WTC11 (cell line): ENCODE measurements around the gene TRIM69. TPM values are rescaled to one million over a fixed set of nuclear protein-coding genes. Genes with fewer than 3 reads are reported as not detected.

Experiments
- ATAC-seq: fragments of 200-7000 bp; cut with Tn5 transposase; 2 replicates; pipeline ENCODE4 v1.10.0; 2021; ENCODE audit warnings: mild to moderate bottlenecking, moderate library complexity
- CTCF ChIA-PET: fragments of 300-600 bp; sonication (Branson Sonifier 250); formaldehyde crosslinking; loops from one replicate; lab custom pipeline; 2021; ENCODE audit warnings: antibody characterized with exemption; lab: Charles Lee
- POLR2A ChIA-PET: fragments of 350-600 bp; sonication (Branson Sonifier 250); formaldehyde crosslinking; loops from one replicate; lab custom pipeline; 2021; ENCODE audit warnings: antibody characterized with exemption; lab: Charles Lee
- DNase-seq: peaks from one replicate; pipeline ENCODE4 v3.0.0; 2021; ENCODE audit warnings: low spot score
- H3K27ac Mint-ChIP-seq: 2 replicates; pipeline ENCODE4 v1.8.0; 2021; ENCODE audit warnings: mixed read lengths
- H3K27me3 Mint-ChIP-seq: 2 replicates; pipeline ENCODE4 v1.8.0; 2021; ENCODE audit warnings: low read depth, mild to moderate bottlenecking, moderate library complexity, mixed read lengths
- H3K36me3 Mint-ChIP-seq: 2 replicates; pipeline ENCODE4 v1.8.0; 2021; ENCODE audit warnings: mixed read lengths
- H3K4me1 Mint-ChIP-seq: 2 replicates; pipeline ENCODE4 v1.8.0; 2022; ENCODE audit warnings: mixed read lengths
- H3K4me3 Mint-ChIP-seq: 2 replicates; pipeline ENCODE4 v1.8.0; 2021; ENCODE audit warnings: mild to moderate bottlenecking, moderate library complexity, mixed read lengths
- H3K9me3 Mint-ChIP-seq: 2 replicates; pipeline ENCODE4 v1.8.0; 2021; ENCODE audit warnings: mixed read lengths
- EMX1 ChIP-seq: fragments of 250-450 bp; sonication (Bioruptor Pico); IDR thresholded peaks from 2 replicates; pipeline ENCODE4 v1.8.0; 2021; ENCODE audit warnings: mild to moderate bottlenecking
- MXD4 ChIP-seq: fragments of 250-450 bp; sonication (Bioruptor Pico); IDR thresholded peaks from 2 replicates; pipeline ENCODE4 v1.8.0; 2021; ENCODE audit warnings: mild to moderate bottlenecking, moderate library complexity, borderline replicate concordance
- NR2C2 ChIP-seq: sonication (generic); formaldehyde crosslinking; IDR thresholded peaks from 2 replicates; pipeline ENCODE4 v1.8.0; 2022; ENCODE audit warnings: mild to moderate bottlenecking, missing genetic modification reagents
- SMAD3 ChIP-seq: sonication (generic); formaldehyde crosslinking; IDR thresholded peaks from 2 replicates; pipeline ENCODE4 v1.8.0; 2022; ENCODE audit warnings: missing genetic modification reagents, mild to moderate bottlenecking, borderline replicate concordance
- SMAD4 ChIP-seq: sonication (generic); formaldehyde crosslinking; IDR thresholded peaks from 2 replicates; pipeline ENCODE4 v1.8.0; 2022; ENCODE audit warnings: mild to moderate bottlenecking, missing genetic modification reagents
- TEAD4 ChIP-seq: sonication (generic); formaldehyde crosslinking; IDR thresholded peaks from 2 replicates; pipeline ENCODE4 v1.8.0; 2022; ENCODE audit warnings: mild to moderate bottlenecking, missing genetic modification reagents
- TP53 ChIP-seq: sonication (generic); formaldehyde crosslinking; IDR thresholded peaks from 2 replicates; pipeline ENCODE4 v1.8.1; 2023; ENCODE audit warnings: mild to moderate bottlenecking, missing genetic modification reagents
- ZBTB21 ChIP-seq: sonication (generic); formaldehyde crosslinking; IDR thresholded peaks from 2 replicates; pipeline ENCODE4 v1.8.1; 2023; ENCODE audit warnings: mild to moderate bottlenecking, missing genetic modification reagents, borderline replicate concordance
- ZNF138 ChIP-seq: sonication (generic); formaldehyde crosslinking; conservative IDR thresholded peaks from 2 replicates; pipeline ENCODE4 v1.8.1; 2022; ENCODE audit warnings: mild to moderate bottlenecking, moderate library complexity, missing genetic modification reagents
- ZNF232 ChIP-seq: sonication (generic); formaldehyde crosslinking; IDR thresholded peaks from 2 replicates; pipeline ENCODE4 v1.8.0; 2022; ENCODE audit warnings: mild to moderate bottlenecking, missing genetic modification reagents
- ZNF396 ChIP-seq: fragments of 250-450 bp; sonication (Bioruptor Pico); IDR thresholded peaks from 2 replicates; pipeline ENCODE4 v1.8.0; 2021; ENCODE audit warnings: mild to moderate bottlenecking, moderate library complexity, borderline replicate concordance
- ZNF416 ChIP-seq: fragments of 250-450 bp; sonication (Bioruptor Pico); IDR thresholded peaks from 2 replicates; pipeline ENCODE4 v1.9.0; 2021; ENCODE audit warnings: mild to moderate bottlenecking, inconsistent platforms
- total RNA-seq: library from RNA; stranded (reverse); gene quantifications from 3 replicates; pipeline ENCODE4 v1.2.3, GENCODE V29; 2021
- TF ChIP-seq, protein P1 (sequence below): sonication (generic); formaldehyde crosslinking; IDR thresholded peaks from 2 replicates; pipeline ENCODE4 v1.8.1; 2022; ENCODE audit warnings: low read depth, mild to moderate bottlenecking, moderate library complexity, missing genetic modification reagents, borderline replicate concordance
- TF ChIP-seq, protein P2 (sequence below): sonication (generic); formaldehyde crosslinking; IDR thresholded peaks from 2 replicates; pipeline ENCODE4 v1.8.1; 2022; ENCODE audit warnings: missing genetic modification reagents, borderline replicate concordance
- TF ChIP-seq, protein P3 (sequence below): sonication (generic); formaldehyde crosslinking; IDR thresholded peaks from 2 replicates; pipeline ENCODE4 v1.8.1; 2023; ENCODE audit warnings: mild to moderate bottlenecking, missing genetic modification reagents, borderline replicate concordance
- TF ChIP-seq, protein P4 (sequence below): sonication (generic); formaldehyde crosslinking; IDR thresholded peaks from 2 replicates; pipeline ENCODE4 v1.8.1; 2022; ENCODE audit warnings: mild to moderate bottlenecking, missing genetic modification reagents, moderate library complexity, borderline replicate concordance
- TF ChIP-seq, protein P5 (sequence below): fragments of 250-450 bp; sonication (Bioruptor Pico); IDR thresholded peaks from 2 replicates; pipeline ENCODE4 v1.9.0; 2021; ENCODE audit warnings: mild to moderate bottlenecking
- TF ChIP-seq, protein P6 (sequence below): sonication (generic); formaldehyde crosslinking; IDR thresholded peaks from 2 replicates; pipeline ENCODE4 v1.8.0; 2023; ENCODE audit warnings: missing genetic modification reagents, mild to moderate bottlenecking, borderline replicate concordance

TRIM69 gene
- total RNA-seq, 1 experiment from 2014 or later, result 10.4 TPM

DNA sequence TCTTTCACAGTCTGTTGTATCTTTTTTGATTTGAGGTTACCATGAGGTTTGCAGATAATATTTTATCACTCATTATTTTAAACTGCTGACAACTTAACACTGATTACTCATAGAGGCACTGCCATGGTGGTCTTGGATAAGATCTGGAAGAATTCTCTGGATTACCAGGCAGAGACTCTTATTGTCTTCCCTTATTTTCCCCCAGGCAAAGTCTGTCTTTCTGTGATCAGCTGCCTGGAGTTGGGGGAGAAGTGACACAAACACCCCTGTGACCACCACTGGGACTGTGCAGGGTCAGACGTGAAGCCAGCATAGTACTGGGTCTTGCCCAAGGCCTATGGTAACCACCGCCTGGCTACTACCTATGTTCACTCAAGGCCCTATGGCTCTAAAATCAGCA lies 29.9 kb upstream of the TRIM69 start:
- no peaks in the 10 kb centered on the region for H3K4me1 Mint-ChIP-seq
- H3K4me3 Mint-ChIP-seq, result no peak overlapping the region
- ATAC-seq (no peak), DNase-seq (no peak)
- ChIA-PET POLR2A (no interaction called here), CTCF (no interaction called here)
- peaks cover 3% of the 10 kb centered on the region; the same call in 1 of the 2 replicates for H3K36me3 Mint-ChIP-seq
- peaks cover 2% of the 10 kb centered on the region; the same call in 1 of the 2 replicates for H3K27me3 Mint-ChIP-seq
- no peak overlapping the region for H3K27ac Mint-ChIP-seq
- H3K9me3 Mint-ChIP-seq, result peaks cover 31% of the 10 kb centered on the region
- TF ChIP-seq ZNF416 (CRISPR knock-in tag) (no peak), SMAD4 (CRISPR knock-in tag) (no peak), ZBTB21 (CRISPR knock-in tag) (no peak), ZNF232 (no peak)
- TF ChIP-seq, protein P1, sequence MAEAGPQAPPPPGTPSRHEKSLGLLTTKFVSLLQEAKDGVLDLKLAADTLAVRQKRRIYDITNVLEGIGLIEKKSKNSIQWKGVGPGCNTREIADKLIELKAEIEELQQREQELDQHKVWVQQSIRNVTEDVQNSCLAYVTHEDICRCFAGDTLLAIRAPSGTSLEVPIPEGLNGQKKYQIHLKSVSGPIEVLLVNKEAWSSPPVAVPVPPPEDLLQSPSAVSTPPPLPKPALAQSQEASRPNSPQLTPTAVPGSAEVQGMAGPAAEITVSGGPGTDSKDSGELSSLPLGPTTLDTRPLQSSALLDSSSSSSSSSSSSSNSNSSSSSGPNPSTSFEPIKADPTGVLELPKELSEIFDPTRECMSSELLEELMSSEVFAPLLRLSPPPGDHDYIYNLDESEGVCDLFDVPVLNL, result no peak
- TF ChIP-seq, protein P2, sequence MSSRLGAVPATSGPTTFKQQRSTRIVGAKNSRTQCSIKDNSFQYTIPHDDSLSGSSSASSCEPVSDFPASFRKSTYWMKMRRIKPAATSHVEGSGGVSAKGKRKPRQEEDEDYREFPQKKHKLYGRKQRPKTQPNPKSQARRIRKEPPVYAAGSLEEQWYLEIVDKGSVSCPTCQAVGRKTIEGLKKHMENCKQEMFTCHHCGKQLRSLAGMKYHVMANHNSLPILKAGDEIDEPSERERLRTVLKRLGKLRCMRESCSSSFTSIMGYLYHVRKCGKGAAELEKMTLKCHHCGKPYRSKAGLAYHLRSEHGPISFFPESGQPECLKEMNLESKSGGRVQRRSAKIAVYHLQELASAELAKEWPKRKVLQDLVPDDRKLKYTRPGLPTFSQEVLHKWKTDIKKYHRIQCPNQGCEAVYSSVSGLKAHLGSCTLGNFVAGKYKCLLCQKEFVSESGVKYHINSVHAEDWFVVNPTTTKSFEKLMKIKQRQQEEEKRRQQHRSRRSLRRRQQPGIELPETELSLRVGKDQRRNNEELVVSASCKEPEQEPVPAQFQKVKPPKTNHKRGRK (CRISPR knock-in tag), result no peak
- TF ChIP-seq, protein P3, sequence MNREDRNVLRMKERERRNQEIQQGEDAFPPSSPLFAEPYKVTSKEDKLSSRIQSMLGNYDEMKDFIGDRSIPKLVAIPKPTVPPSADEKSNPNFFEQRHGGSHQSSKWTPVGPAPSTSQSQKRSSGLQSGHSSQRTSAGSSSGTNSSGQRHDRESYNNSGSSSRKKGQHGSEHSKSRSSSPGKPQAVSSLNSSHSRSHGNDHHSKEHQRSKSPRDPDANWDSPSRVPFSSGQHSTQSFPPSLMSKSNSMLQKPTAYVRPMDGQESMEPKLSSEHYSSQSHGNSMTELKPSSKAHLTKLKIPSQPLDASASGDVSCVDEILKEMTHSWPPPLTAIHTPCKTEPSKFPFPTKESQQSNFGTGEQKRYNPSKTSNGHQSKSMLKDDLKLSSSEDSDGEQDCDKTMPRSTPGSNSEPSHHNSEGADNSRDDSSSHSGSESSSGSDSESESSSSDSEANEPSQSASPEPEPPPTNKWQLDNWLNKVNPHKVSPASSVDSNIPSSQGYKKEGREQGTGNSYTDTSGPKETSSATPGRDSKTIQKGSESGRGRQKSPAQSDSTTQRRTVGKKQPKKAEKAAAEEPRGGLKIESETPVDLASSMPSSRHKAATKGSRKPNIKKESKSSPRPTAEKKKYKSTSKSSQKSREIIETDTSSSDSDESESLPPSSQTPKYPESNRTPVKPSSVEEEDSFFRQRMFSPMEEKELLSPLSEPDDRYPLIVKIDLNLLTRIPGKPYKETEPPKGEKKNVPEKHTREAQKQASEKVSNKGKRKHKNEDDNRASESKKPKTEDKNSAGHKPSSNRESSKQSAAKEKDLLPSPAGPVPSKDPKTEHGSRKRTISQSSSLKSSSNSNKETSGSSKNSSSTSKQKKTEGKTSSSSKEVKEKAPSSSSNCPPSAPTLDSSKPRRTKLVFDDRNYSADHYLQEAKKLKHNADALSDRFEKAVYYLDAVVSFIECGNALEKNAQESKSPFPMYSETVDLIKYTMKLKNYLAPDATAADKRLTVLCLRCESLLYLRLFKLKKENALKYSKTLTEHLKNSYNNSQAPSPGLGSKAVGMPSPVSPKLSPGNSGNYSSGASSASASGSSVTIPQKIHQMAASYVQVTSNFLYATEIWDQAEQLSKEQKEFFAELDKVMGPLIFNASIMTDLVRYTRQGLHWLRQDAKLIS, result no peak
- TF ChIP-seq, protein P4, sequence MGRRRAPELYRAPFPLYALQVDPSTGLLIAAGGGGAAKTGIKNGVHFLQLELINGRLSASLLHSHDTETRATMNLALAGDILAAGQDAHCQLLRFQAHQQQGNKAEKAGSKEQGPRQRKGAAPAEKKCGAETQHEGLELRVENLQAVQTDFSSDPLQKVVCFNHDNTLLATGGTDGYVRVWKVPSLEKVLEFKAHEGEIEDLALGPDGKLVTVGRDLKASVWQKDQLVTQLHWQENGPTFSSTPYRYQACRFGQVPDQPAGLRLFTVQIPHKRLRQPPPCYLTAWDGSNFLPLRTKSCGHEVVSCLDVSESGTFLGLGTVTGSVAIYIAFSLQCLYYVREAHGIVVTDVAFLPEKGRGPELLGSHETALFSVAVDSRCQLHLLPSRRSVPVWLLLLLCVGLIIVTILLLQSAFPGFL (CRISPR knock-in tag), result no peak
- TF ChIP-seq, protein P5, sequence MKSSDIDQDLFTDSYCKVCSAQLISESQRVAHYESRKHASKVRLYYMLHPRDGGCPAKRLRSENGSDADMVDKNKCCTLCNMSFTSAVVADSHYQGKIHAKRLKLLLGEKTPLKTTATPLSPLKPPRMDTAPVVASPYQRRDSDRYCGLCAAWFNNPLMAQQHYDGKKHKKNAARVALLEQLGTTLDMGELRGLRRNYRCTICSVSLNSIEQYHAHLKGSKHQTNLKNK (CRISPR knock-in tag), result no peak

DNA sequence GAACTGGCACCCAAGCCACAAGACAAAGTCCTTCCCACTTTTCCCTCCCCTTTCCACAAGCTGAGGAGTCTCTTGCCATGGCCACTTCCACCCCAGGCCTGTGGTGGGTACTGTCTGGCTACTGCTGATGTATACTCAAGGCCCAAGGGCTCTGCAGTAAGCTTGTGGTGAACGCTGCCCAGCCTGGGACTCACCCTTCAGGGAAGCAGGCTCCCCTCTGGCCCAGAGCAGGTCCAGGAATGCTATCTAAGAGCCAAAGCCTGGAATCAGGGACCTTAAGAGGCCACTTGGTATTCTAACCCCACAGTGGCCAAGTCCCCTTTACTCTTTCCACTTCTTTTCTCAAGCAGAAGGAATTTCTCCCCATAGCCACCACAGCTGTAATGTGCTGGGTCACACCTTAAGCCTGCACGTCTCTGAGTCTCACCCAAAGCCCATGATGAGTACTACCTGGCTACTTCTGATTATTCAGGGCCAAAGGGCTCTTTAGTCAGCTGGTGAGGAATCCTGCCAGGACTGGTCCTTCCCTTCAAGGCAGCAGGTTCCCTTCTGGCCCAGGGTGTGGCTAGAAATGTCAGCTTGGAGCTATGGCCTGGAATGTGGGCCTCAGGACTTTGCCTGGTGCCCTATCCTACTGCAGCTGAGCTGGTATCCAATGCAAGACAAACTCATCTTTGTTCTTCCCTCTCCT lies 29.2 kb upstream of the TRIM69 start:
- H3K4me1 Mint-ChIP-seq, result peaks cover 1% of the 10 kb centered on the region
- H3K27me3 Mint-ChIP-seq, result peaks cover 5% of the 10 kb centered on the region
- no peak overlapping the region for H3K4me3 Mint-ChIP-seq
- TF ChIP-seq ZNF138 (CRISPR knock-in tag) (no peak), TEAD4 (CRISPR knock-in tag) (no peak), TP53 (CRISPR knock-in tag) (no peak), SMAD4 (CRISPR knock-in tag) (no peak), SMAD3 (no peak), EMX1 (CRISPR knock-in tag) (no peak), MXD4 (CRISPR knock-in tag) (no peak), NR2C2 (CRISPR knock-in tag) (no peak), ZNF396 (CRISPR knock-in tag) (no peak)
- TF ChIP-seq, protein P6, sequence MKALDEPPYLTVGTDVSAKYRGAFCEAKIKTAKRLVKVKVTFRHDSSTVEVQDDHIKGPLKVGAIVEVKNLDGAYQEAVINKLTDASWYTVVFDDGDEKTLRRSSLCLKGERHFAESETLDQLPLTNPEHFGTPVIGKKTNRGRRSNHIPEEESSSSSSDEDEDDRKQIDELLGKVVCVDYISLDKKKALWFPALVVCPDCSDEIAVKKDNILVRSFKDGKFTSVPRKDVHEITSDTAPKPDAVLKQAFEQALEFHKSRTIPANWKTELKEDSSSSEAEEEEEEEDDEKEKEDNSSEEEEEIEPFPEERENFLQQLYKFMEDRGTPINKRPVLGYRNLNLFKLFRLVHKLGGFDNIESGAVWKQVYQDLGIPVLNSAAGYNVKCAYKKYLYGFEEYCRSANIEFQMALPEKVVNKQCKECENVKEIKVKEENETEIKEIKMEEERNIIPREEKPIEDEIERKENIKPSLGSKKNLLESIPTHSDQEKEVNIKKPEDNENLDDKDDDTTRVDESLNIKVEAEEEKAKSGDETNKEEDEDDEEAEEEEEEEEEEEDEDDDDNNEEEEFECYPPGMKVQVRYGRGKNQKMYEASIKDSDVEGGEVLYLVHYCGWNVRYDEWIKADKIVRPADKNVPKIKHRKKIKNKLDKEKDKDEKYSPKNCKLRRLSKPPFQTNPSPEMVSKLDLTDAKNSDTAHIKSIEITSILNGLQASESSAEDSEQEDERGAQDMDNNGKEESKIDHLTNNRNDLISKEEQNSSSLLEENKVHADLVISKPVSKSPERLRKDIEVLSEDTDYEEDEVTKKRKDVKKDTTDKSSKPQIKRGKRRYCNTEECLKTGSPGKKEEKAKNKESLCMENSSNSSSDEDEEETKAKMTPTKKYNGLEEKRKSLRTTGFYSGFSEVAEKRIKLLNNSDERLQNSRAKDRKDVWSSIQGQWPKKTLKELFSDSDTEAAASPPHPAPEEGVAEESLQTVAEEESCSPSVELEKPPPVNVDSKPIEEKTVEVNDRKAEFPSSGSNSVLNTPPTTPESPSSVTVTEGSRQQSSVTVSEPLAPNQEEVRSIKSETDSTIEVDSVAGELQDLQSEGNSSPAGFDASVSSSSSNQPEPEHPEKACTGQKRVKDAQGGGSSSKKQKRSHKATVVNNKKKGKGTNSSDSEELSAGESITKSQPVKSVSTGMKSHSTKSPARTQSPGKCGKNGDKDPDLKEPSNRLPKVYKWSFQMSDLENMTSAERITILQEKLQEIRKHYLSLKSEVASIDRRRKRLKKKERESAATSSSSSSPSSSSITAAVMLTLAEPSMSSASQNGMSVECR (CRISPR knock-in tag), result no peak
- TF ChIP-seq, protein P5 (CRISPR knock-in tag), result no peak
- ChIA-PET CTCF (no interaction called here), POLR2A (no interaction called here)
- peaks cover 25% of the 10 kb centered on the region for H3K9me3 Mint-ChIP-seq
- ATAC-seq (no peak), DNase-seq (no peak)
- H3K27ac Mint-ChIP-seq, result no peak overlapping the region
- peaks cover 3% of the 10 kb centered on the region; the same call in 1 of the 2 replicates for H3K36me3 Mint-ChIP-seq
